DOHH2 (cell line): ENCODE data around the gene EIF4B.

Experiments used
- H3F3A ChIP-seq: fragments of 200-600 bp; sonication (generic), shearing (Covaris generic); 2 replicates; pipeline ENCODE4 v1.6.0; 2016; ENCODE audit warnings: antibody characterized with exemption, mild to moderate bottlenecking; ENCODE audit not compliant: control insufficient read depth, insufficient read depth
- H3K27ac ChIP-seq: fragments of 200-600 bp; sonication (generic); 2 replicates; pipeline ENCODE4 v1.5.1; 2014; ENCODE audit warnings: low read depth, mild to moderate bottlenecking, low read length, moderate library complexity
- H3K27me3 ChIP-seq: fragments of 200-600 bp; sonication (generic); 2 replicates; pipeline ENCODE4 v1.6.1; 2014; ENCODE audit warnings: mild to moderate bottlenecking, low read length, mixed read lengths; ENCODE audit not compliant: control insufficient read depth
- H3K36me3 ChIP-seq: fragments of 200-600 bp; sonication (generic); 2 replicates; pipeline ENCODE4 v1.6.1; 2014; ENCODE audit warnings: mild to moderate bottlenecking, low read length, moderate library complexity, mixed read lengths; ENCODE audit not compliant: control insufficient read depth
- H3K4me1 ChIP-seq: fragments of 200-600 bp; sonication (generic); 2 replicates; pipeline ENCODE4 v1.6.1; 2014; ENCODE audit warnings: mild to moderate bottlenecking, low read length, mixed read lengths; ENCODE audit not compliant: control insufficient read depth
- H3K4me2 ChIP-seq: fragments of 200-600 bp; sonication (generic); 2 replicates; pipeline ENCODE4 v1.6.0; 2014; ENCODE audit warnings: mild to moderate bottlenecking, low read length, moderate library complexity
- H3K4me3 ChIP-seq: fragments of 200-600 bp; sonication (generic); 2 replicates; pipeline ENCODE4 v1.5.1; 2014; ENCODE audit warnings: mild to moderate bottlenecking, low read length, mixed read lengths
- H3K79me2 ChIP-seq: fragments of 200-600 bp; sonication (generic); 2 replicates; pipeline ENCODE4 v1.6.1; 2014; ENCODE audit warnings: mild to moderate bottlenecking, low read length, mixed read lengths; ENCODE audit not compliant: control insufficient read depth
- H3K9me2 ChIP-seq: fragments of 200-600 bp; sonication (generic); replicated peaks from 2 replicates; pipeline ENCODE4 v1.6.1; 2014; ENCODE audit warnings: mild to moderate bottlenecking, low read length, mixed read lengths; ENCODE audit not compliant: control insufficient read depth
- H3K9me3 ChIP-seq: fragments of 200-600 bp; sonication (generic); 2 replicates; pipeline ENCODE4 v1.6.1; 2014; ENCODE audit warnings: antibody characterized with exemption, low read length, mixed read lengths; ENCODE audit not compliant: control insufficient read depth, insufficient read depth
- H4K20me1 ChIP-seq: fragments of 200-600 bp; sonication (generic); 2 replicates; pipeline ENCODE4 v1.6.0; 2014; ENCODE audit warnings: low read depth, mild to moderate bottlenecking, antibody characterized with exemption, low read length, moderate library complexity; ENCODE audit not compliant: control insufficient read depth, insufficient read depth
- EZH2phosphoT487 ChIP-seq: fragments of 200-600 bp; sonication (generic); IDR thresholded peaks from 2 replicates; pipeline ENCODE4 v1.6.1; 2017; ENCODE audit warnings: borderline replicate concordance, mild to moderate bottlenecking, antibody characterized with exemption, low read length, moderate library complexity, mixed read lengths
- TF ChIP-seq, protein P1 (sequence below): fragments of 200-600 bp; sonication (generic); IDR thresholded peaks from one replicate; pipeline ENCODE4 v1.5.1; 2014; ENCODE audit warnings: antibody characterized with exemption, mild to moderate bottlenecking, low read depth, low read length; ENCODE audit not compliant: poor library complexity, severe bottlenecking

Gene EIF4B

DNA sequence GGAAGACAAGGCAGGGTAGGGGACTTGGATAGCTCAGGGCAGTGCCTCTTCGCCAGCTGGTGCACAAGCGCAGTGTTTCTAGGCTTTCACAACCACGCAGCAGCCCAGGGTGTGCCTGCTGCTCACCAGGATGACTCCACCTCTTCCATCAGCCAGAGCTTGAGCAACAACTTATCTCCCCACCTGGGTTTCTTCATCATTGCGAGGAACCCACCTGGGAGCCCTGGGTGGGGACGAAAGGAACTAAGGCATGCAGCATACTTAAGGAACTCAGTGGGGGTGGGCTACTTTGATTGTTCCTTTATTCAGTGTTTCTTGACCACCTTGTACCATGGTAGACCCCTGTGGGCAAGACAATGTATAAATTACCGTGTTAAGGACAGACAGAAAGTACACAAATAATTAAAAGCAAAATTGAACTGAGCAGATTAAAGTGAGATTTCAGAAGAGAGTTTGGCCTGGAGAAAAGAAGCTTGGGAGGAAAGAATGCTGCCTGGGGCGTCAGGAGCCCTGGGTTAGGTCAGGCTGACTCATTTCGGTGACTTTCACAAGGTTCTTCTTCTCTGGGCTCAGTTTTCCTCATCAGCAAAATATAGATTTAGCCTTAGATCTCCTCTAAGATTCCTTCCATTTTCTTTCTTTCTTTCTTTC is 34.5 kb upstream of the EIF4B start:
- Histone ChIP-seq H3K4me2 (no peak overlapping the region), H3K27ac (no peak overlapping the region), H3K4me1 (no peaks in the 10 kb centered on the region), H3K79me2 (no peaks in the 10 kb centered on the region; the same call in 1 of the 2 replicates), H3K4me3 (no peak overlapping the region), H3K9me2 (no peaks in the 10 kb centered on the region), H4K20me1 (no peaks in the 10 kb centered on the region), H3K36me3 (no peaks in the 10 kb centered on the region), H3K9me3 (no peaks in the 10 kb centered on the region), H3K27me3 (0 out of 2 replicates have a peak, but pooled peaks cover 4% of the 10 kb centered on the region), H3F3A (no peaks in the 10 kb centered on the region)
- TF ChIP-seq, protein P1, sequence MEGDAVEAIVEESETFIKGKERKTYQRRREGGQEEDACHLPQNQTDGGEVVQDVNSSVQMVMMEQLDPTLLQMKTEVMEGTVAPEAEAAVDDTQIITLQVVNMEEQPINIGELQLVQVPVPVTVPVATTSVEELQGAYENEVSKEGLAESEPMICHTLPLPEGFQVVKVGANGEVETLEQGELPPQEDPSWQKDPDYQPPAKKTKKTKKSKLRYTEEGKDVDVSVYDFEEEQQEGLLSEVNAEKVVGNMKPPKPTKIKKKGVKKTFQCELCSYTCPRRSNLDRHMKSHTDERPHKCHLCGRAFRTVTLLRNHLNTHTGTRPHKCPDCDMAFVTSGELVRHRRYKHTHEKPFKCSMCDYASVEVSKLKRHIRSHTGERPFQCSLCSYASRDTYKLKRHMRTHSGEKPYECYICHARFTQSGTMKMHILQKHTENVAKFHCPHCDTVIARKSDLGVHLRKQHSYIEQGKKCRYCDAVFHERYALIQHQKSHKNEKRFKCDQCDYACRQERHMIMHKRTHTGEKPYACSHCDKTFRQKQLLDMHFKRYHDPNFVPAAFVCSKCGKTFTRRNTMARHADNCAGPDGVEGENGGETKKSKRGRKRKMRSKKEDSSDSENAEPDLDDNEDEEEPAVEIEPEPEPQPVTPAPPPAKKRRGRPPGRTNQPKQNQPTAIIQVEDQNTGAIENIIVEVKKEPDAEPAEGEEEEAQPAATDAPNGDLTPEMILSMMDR: no peak

DNA sequence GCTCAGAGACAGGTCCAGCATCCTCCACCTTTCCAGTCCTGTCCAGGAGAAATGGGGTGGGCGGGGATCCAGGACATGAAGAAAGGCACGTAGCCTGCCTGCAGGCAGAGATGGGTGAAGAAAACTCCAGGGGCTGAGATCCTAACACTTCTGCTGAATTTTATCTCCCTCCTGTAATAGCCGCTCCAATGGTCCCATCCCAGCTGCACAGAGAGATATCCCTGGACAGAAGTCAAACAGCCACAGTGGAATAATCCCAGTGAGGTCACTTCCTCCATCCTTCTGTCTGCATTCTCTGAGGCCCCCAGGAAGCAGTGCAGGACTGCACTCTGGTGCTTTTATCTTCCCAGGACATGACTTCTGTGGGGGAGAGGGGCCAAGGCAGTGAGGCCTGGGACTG is 31.1 kb upstream of the EIF4B start:
- Histone ChIP-seq H3K4me1 (no peaks in the 10 kb centered on the region), H3K4me2 (no peak overlapping the region), H3K4me3 (no peak overlapping the region)

DNA sequence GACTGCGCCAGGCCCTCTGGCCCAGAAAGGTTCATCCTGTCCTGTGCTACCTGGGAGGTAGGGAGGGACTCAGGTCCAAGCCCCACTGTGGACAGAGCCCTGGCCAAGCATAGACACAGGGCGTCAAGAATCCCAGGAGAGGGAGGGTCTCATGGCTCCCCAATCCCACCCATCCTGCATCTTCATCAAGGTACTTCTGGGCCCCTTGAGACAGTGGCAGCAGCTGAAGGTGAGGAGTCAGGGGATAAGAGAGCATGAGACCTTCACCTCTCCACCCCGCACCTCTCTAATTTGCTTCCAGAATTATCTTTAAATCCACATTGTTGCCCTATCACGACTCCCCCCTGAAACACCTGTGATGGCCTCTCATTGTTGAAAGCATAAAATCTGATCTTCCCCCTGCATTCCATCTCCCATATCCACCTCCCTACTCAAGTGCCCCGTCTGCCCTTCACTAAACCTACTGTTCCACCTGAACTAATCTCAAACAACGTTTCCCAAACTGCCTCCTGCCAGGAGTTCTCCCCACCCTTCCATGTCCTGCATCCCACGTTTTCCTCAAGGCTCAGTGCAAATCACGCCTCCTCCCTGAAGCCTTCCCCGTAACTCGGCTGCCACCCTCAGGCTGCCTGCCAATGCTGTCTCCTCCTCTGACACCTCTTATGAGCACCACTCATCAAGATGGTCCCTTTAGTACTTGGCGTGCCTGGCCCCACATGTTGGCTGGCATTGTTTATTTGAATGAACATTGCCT is 30.3 kb upstream of the EIF4B start:
- no peak for TF ChIP-seq EZH2phosphoT487
- TF ChIP-seq, protein P1: peak; percentile 9
- Histone ChIP-seq H3K4me3 (no peak overlapping the region), H3F3A (no peaks in the 10 kb centered on the region), H3K79me2 (no peaks in the 10 kb centered on the region; the same call in 1 of the 2 replicates), H3K27ac (no peak overlapping the region), H3K9me2 (no peaks in the 10 kb centered on the region), H3K9me3 (no peaks in the 10 kb centered on the region), H3K36me3 (no peaks in the 10 kb centered on the region), H3K4me1 (no peaks in the 10 kb centered on the region), H3K4me2 (no peak overlapping the region), H4K20me1 (no peaks in the 10 kb centered on the region), H3K27me3 (peaks cover 8% of the 10 kb centered on the region; the same call in 1 of the 2 replicates)

More for the DNA sequence above, 31.1 kb upstream of the EIF4B start:
- Histone ChIP-seq H3K9me3 (no peaks in the 10 kb centered on the region), H3K79me2 (no peaks in the 10 kb centered on the region; the same call in 1 of the 2 replicates), H3K27me3 (peaks cover 8% of the 10 kb centered on the region; the same call in 1 of the 2 replicates), H3K27ac (no peak overlapping the region), H3K9me2 (no peaks in the 10 kb centered on the region), H4K20me1 (no peaks in the 10 kb centered on the region), H3F3A (no peaks in the 10 kb centered on the region), H3K36me3 (no peaks in the 10 kb centered on the region)
- TF ChIP-seq, protein P1: no peak
